ENCODE results near the gene MEGF11. TPM values are rescaled to one million over a fixed set of nuclear protein-coding genes. Genes with fewer than 3 reads are reported as not detected.

MEGF11 gene
- total RNA-seq, 6 experiments from 2014 or later = not detected

GRCh38 chr15:66153549-66154415, 99.8 kb downstream of the MEGF11 start:
- Histone ChIP-seq H3K4me1 (no peaks in the 10 kb centered on the region), H3K27me3 (no peaks in the 10 kb centered on the region), H3K4me3 (no peak overlapping the region), H3K9me3 (no peaks in the 10 kb centered on the region), H3K36me3 (no peaks in the 10 kb centered on the region), H3K27ac (no peak overlapping the region)
- no peak for DNase-seq
- 42% methylated on average over 10 of the region's 15 CpGs for WGBS (ENCODE audit: insufficient coverage, low coverage, low lambda C conversion rate, missing lambda C conversion rate)
- TF ChIP-seq POLR2A (IDR thresholded peaks at IDR 0.05) = no peak
- TF ChIP-seq CTCF (IDR thresholded peaks at IDR 0.05) = no peak
- intact Hi-C loops (cut with DNase I) = no loop called here
- ATAC-seq = no peak

- no peak overlapping the region for H3K27ac ChIP-seq
- H3K27me3 ChIP-seq = no peaks in the 10 kb centered on the region
- WGBS (ENCODE audit: insufficient coverage, low coverage, low lambda C conversion rate, missing lambda C conversion rate) = no CpG with 5 or more reads among the region's 10 CpGs
- TF ChIP-seq CTCF (IDR thresholded peaks at IDR 0.05) (no peak), POLR2A (IDR thresholded peaks at IDR 0.05) (no peak)
- H3K36me3 ChIP-seq = no peaks in the 10 kb centered on the region
- H3K4me1 ChIP-seq = no peaks in the 10 kb centered on the region
- DNase-seq (no peak), ATAC-seq (no peak)
- H3K4me3 ChIP-seq = no peak overlapping the region
- intact Hi-C loops (cut with DNase I) = no loop called here
- no peaks in the 10 kb centered on the region for H3K9me3 ChIP-seq
Measured at GRCh38 chr15:66152650-66153049, 100.9 kb downstream of the MEGF11 start.

- ATAC-seq (no peak), DNase-seq (no peak)
- WGBS (ENCODE audit: insufficient coverage, low coverage, low lambda C conversion rate, missing lambda C conversion rate) = 20% methylated on average over 4 of the region's 7 CpGs
Measured at GRCh38 chr15:66151809-66152208, 101.7 kb downstream of the MEGF11 start.

GRCh38 chr15:66149871-66150270, 103.7 kb downstream of the MEGF11 start:
- no peaks in the 10 kb centered on the region for H3K36me3 ChIP-seq
- no peaks in the 10 kb centered on the region for H3K4me1 ChIP-seq
- no peak for DNase-seq
- no peaks in the 10 kb centered on the region for H3K9me3 ChIP-seq
- intact Hi-C loops (cut with DNase I) = no loop called here
- H3K4me3 ChIP-seq = no peak overlapping the region
- WGBS (ENCODE audit: insufficient coverage, low coverage, low lambda C conversion rate, missing lambda C conversion rate) = 39% methylated on average over 4 of the region's 9 CpGs
- no peak for ATAC-seq
- no peaks in the 10 kb centered on the region for H3K27me3 ChIP-seq
- TF ChIP-seq POLR2A (IDR thresholded peaks at IDR 0.05) (no peak), CTCF (IDR thresholded peaks at IDR 0.05) (no peak)
- no peak overlapping the region for H3K27ac ChIP-seq

More at GRCh38 chr15:66151809-66152208, 101.7 kb downstream of the MEGF11 start:
- intact Hi-C loops (cut with DNase I) = no loop called here
- H3K36me3 ChIP-seq = no peaks in the 10 kb centered on the region
- H3K27me3 ChIP-seq = no peaks in the 10 kb centered on the region
- no peak overlapping the region for H3K4me3 ChIP-seq
- no peak overlapping the region for H3K27ac ChIP-seq
- no peaks in the 10 kb centered on the region for H3K4me1 ChIP-seq
- H3K9me3 ChIP-seq = no peaks in the 10 kb centered on the region
- TF ChIP-seq POLR2A (IDR thresholded peaks at IDR 0.05) (no peak), CTCF (IDR thresholded peaks at IDR 0.05) (no peak)

Data from right lobe of liver (tissue), 6 donors.